GM18505 (cell line): ENCODE results near the gene SF3B5.

ENCODE experiments used
- ATAC-seq: cut with Tn5 transposase; IDR thresholded peaks from one replicate; pipeline ENCODE4 v1.9.1; 2021; ENCODE audit not compliant: unreplicated experiment
- POLR2A ChIP-seq: IDR thresholded peaks from 4 replicates; pipeline ENCODE4 v1.6.1; 2011; ENCODE audit warnings: borderline replicate concordance; ENCODE audit not compliant: insufficient read depth, insufficient read length; ENCODE audit errors: extremely low read depth

SF3B5 gene

GRCh38 chr6:144127097-144127496 is 31.7 kb upstream of the SF3B5 start:
- TF ChIP-seq POLR2A = no peak
- ATAC-seq = no peak

- TF ChIP-seq POLR2A = no peak
- ATAC-seq = no peak
Observed at GRCh38 chr6:144123836-144124235, 28.5 kb upstream of the SF3B5 start.

- TF ChIP-seq POLR2A = no peak
- no peak for ATAC-seq
Observed at GRCh38 chr6:144123421-144123820, 28.0 kb upstream of the SF3B5 start.

- TF ChIP-seq POLR2A = no peak
- ATAC-seq = no peak
Observed at GRCh38 chr6:144122861-144123260, 27.5 kb upstream of the SF3B5 start.

GRCh38 chr6:144119376-144119775 is 24.0 kb upstream of the SF3B5 start:
- ATAC-seq = no peak
- TF ChIP-seq POLR2A = no peak

- no peak for TF ChIP-seq POLR2A
- no peak for ATAC-seq
Observed at GRCh38 chr6:144115219-144115618, 19.8 kb upstream of the SF3B5 start.

GRCh38 chr6:144113366-144113765 is 18.0 kb upstream of the SF3B5 start:
- no peak for TF ChIP-seq POLR2A
- ATAC-seq = no peak

- TF ChIP-seq POLR2A = no peak
- no peak for ATAC-seq
Observed at GRCh38 chr6:144110210-144110609, 14.8 kb upstream of the SF3B5 start.

- no peak for TF ChIP-seq POLR2A
- ATAC-seq = no peak
Observed at GRCh38 chr6:144106206-144106605, 10.8 kb upstream of the SF3B5 start.

GRCh38 chr6:144104898-144105487 is 9.6 kb upstream of the SF3B5 start:
- peak; percentile 65 for ATAC-seq
- no peak for TF ChIP-seq POLR2A

GRCh38 chr6:144104488-144104887 is 9.1 kb upstream of the SF3B5 start:
- no peak for ATAC-seq
- TF ChIP-seq POLR2A = no peak

- ATAC-seq = no peak
- TF ChIP-seq POLR2A = no peak
Observed at GRCh38 chr6:144103026-144103563, 7.7 kb upstream of the SF3B5 start.

GRCh38 chr6:144098993-144099392 is 3.6 kb upstream of the SF3B5 start:
- no peak for ATAC-seq
- no peak for TF ChIP-seq POLR2A

GRCh38 chr6:144094731-144095133 is 641 bp downstream of the SF3B5 start:
- TF ChIP-seq POLR2A = no peak
- ATAC-seq = peak; percentile 1

GRCh38 chr6:144093658-144094057 is 1.7 kb downstream of the SF3B5 start:
- ATAC-seq = no peak
- no peak for TF ChIP-seq POLR2A
